AG09319 (cell line): ENCODE results near the gene MED27.

Source experiments
- DNase-seq: peaks from one replicate; pipeline ENCODE4 v3.0.0-alpha.2; 2010; ENCODE audit warnings: low read depth; ENCODE audit errors: extremely low read depth
- CTCF ChIP-seq: IDR thresholded peaks from 2 replicates; pipeline ENCODE4 v1.5.1; 2011; ENCODE audit warnings: low read depth, mild to moderate bottlenecking, inconsistent platforms, low read length, moderate library complexity

Gene MED27

GRCh38 chr9:132121021-132121420 is 41.4 kb upstream of the MED27 start:
- DNase-seq: no peak
- TF ChIP-seq CTCF: no peak

DNA sequence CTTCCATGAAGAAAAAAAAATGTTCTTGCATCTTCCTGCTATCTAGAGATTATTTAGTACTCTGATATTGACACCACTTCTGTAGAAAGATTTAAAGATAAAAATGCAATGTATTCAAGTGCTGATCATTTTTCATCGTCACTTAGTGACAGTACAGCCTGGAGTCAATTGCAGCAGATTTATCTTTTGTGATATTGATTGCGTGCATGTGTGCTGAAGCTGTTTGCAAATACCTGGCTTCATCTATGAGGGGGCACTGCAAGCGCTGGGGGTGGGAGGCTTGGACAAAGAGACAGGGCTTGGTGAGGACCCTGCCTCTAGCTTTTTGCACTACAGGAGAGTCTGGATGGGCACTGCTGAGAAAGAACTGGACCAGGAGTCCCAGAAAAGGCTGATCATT is 38.0 kb upstream of the MED27 start:
- no peak for TF ChIP-seq CTCF
- DNase-seq: no peak

DNA sequence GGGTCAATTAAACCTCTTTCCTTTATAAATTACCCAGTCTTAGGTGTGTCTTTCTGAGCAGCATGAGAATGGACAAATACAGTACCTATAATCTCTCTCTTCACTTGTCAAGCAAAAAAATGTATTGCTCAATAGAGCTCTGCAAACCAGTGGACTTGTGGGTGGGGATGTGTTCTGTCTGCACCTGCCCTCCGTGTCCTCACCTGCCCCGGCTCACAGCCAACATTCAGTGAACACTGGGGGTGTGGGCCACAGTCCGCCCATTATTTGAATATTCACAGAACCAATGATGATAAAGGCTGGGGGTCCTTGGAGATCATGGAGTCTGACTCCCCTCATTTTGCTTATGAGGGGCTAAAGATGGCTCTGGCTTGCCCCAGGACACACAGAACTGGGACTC is 36.9 kb upstream of the MED27 start:
- TF ChIP-seq CTCF: no peak
- DNase-seq: no peak

DNA sequence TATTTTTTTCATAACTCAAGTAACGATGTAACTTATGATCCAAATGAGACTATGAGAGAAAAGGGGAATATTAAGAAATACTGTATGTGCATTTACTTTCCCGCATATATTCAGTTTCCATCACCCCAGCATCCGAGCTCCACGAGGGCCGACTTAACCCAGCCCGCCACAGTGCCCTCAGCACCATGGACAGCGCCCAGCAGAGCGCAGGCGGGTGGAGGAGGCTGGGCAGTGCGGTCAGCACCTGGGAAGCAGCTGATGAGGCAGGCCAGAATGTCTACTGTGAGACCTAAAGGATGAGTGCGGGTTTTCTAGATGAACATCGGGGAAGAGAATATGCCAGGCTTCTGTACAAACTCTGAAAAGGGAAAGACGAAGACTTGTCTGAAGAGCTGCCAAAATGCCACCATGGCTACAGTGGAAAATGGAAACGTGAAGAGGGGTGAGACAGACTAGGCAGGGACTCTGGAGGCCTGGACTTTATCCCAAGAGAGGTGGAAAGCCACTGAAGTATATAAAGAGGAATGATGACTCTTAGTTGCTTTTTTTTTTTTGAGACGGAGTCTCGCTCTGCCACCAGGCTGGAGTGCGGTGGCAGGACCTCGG is 34.5 kb upstream of the MED27 start:
- DNase-seq: peak; percentile 14
- no peak for TF ChIP-seq CTCF

GRCh38 chr9:132109291-132109690 is 29.6 kb upstream of the MED27 start:
- no peak for TF ChIP-seq CTCF
- DNase-seq: no peak

DNA sequence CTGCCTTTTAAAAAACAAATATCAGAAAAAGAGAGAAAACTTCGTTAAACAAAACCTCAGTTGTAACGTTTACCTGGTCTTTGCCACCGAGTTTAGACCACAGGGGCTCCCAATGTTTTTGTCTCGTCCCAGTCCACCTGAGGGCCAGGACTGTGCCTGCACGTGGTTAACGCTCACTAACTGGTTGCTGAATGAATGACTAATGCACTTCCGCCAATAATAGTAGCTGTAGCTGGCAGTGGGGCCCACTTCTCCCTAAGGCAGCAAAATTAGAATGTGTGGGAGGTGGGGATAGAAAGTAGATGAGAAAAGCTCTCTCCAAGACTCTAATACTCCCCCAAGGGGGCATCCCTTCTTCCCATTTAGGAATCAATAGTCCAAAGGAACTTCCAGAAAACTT is 29.1 kb upstream of the MED27 start:
- TF ChIP-seq CTCF: no peak

GRCh38 chr9:132099741-132100407 is 20.2 kb upstream of the MED27 start:
- no peak for TF ChIP-seq CTCF

More for the DNA sequence above, 29.1 kb upstream of the MED27 start:
- no peak for DNase-seq

More at GRCh38 chr9:132099741-132100407, 20.2 kb upstream of the MED27 start:
- no peak for DNase-seq
